OCI-M2 (cell line): ENCODE results near the gene SNAP25.

ENCODE experiments used
- DNase-seq: peaks from one replicate; lab custom pipeline; 2025; ENCODE audit not compliant: unreplicated experiment; lab: John Stamatoyannopoulos, UW

The SNAP25 gene

DNA sequence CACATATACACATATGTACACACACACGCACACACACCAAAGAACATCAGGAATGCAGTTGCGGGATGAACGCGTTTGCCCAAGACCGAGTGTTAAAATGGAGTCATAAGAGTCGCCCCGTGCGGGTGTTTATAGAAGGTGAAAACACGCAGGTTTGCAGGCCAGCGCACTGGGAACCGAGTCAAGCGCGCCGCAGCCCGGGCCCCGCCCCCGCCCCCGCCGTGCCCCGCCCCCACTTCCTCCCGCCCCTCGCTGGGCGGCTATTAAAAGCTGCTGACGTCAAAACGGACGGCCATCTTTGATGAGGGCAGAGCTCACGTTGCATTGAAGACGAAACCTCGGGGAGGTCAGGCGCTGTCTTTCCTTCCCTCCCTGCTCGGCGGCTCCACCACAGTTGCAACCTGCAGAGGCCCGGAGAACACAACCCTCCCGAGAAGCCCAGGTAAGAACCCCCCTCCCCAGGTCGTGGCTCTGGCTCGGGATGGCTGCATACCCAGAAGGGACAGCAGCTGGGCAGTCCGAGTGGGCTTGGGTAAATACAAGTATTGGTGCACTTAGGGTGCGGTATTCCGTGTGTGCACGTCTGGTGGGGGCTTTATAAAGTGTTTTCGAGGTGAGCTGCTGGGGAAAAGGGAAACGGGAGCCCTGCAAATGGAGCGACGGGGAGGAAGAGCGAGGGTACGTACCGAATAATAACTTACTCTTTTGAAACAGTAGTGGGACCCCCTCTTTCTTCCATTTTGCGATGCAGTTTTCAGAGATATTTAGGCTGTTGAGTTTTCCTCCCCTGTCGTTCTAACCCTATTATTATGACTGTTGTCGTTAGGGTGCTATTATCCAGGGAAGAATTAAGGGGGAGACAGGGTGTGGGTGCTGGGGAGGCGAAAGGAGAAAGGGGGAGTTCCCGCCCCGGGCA is at the start of gene SNAP25:
SNAP25 (plus strand) TSS at position 295 of the 916 bp plus-strand sequence. CDS start 56,662 bp downstream, outside the sequence.
- DNase-seq, result no peak

DNA sequence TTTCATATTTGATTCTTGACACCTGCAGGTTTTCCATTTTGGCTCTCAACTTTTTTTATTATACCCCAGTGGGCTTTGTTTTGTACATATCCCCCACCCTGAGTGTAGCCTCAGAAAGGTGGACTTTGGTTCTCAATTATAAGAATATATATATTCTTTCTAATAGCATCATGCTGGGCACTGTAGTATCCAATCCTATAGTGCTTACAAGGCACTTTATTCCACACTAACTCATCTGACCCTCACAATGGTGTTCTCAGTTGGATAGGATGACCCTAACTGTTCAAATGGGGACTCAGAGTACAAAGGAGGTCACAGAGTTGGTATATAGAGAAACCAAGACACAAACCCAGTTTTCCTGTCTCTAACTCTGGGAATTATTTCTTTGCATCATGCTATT is 48.9 kb upstream of the SNAP25 start:
- no peak for DNase-seq

DNA sequence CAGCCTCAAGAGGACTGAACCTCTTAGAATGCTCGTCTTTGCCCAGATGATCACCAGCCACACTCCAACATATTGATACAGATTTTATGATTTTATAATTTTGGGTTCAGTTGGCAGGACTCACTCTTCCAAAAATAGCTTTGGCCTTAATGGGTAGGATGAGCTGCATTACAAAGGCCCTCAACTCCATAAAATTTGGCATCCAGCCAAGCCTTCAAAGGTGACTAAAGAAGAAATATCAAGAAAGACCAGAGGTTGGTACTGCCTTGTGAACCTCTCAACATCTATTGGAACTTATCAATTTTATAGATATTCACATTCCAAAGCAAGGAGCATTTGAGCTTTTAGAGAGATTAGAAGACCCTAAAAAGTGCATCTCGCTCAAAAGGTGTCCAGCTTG is 48.4 kb upstream of the SNAP25 start:
- DNase-seq, result no peak

DNA sequence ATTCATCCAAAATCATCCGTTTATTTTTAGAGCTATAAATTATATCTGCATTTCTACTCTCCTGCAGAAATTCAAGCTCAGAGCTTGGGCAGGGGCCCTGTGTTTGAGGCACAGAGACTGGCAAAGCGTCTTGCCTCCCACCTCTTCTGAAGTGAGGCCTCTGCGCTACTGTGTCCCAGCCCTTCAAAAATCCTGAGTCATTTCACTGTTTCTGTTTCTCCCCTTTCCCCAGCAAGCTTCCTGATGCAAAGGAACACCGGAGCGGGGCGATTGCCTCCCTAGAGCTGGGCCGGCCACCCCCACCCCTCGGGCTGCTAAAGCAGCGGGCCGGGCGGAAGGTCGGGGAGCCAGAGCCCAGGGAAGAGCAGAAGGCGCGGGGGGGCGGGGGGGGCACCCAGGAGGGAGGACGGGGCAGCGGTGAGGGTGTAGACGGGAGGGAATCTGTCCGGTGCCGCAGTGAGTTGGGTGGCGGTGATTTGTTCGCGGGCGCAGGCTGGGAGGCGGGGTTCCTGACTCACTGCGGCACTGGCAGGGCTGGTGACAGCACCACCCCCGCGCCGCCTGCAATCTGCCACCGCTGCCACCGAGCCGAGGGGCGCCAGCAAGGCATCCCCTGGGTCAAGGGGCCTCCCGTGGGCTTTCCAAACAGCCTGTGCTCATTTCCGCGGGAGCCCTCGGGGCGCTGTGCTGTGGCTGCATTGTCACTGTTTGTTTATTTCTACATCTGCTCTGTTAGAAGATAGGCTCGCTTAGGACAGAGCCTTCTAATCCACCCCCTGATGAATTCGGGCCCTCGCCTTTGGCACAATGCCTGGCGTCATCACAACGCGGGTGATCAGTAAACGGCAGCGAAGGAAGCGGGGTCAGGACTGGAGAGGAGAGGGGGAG is 46.5 kb upstream of the SNAP25 start:
- DNase-seq, result no peak

DNA sequence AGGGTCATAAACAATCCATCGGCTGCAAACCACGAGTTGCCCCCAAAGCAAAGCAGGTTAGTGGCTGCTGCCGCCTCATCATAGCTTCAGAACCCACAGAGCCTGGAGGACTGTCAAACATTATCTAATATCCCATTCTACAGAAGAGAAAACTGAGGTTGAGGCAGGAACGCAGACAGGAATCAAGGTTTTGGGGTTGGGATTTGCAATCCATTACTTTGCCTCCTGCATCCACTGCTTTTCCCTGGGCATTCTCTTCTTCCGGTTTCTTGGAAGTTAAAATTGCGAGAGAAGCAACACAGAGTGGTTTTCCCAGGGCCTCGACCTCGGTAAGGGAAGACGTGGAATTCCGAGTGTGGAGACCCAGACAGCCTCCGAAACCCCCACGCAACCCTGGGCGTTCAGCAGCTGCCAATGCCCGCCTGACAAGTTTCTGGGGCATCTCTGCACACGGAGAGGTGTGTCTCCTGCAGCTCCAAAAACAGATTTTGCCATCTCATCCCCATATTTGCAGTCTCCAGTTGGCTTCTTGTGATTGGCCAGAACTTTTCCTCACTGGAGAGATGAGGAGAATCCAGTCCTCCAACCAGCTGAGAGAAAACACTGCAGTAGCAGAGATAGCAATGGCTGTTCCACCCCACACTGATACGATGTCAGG is 45.5 kb upstream of the SNAP25 start:
- no peak for DNase-seq

DNA sequence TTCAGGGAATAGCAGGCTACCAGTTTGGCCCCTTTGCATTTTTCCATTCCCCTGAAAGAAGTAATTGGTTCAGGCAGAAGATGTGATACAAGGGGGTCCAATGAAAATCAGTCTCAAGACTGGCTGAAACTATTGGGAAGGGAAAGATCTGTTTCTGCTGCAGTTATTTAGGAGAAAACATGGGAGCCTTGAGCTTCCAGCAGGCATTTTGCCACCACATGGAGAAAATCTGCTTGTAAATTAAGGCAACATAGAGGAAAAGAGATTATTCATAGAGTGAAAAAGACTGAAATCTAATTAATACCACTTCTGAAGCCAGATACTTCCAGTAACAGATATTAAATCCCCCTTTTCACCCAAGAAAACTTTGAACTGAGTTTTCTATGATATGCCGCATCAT is 44.2 kb upstream of the SNAP25 start:
- no peak for DNase-seq

DNA sequence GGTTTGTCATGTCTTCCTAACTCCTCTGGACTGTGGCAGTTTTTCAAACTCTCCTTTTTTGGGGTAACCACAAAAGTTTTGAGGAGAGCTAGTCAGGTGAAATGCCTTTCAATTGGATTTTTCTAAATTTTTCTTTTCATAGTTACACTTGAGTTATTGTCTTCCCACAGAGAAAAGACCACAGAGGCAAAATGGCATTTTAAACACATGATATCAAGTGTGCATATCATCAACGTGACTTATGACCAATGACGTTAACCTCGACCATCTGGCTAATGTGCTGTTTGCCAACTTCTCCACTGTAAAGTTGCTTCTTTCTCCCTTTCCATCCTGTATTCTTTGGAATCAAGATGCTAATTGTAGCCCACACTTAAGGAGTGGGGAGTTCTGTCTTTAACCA is 41.3 kb upstream of the SNAP25 start:
- DNase-seq, result no peak

DNA sequence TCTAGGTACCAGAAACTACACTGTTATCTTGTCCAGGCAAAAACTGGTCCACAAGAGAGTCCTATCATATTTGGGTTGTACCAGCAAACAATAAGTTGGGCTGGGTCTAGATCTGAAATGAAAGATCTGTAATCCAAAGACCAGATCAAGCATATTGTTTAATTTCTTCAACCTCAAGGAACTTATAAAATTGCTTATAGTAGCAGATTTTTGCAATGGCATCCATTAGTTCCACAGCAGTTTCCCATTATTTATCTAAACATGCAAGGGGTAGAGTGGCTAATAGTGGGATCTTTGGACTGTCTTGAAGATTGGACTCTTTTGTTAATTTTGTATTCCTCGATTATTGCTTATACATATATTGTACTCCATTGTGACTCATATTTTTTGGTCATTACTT is 40.5 kb upstream of the SNAP25 start:
- DNase-seq, result no peak

DNA sequence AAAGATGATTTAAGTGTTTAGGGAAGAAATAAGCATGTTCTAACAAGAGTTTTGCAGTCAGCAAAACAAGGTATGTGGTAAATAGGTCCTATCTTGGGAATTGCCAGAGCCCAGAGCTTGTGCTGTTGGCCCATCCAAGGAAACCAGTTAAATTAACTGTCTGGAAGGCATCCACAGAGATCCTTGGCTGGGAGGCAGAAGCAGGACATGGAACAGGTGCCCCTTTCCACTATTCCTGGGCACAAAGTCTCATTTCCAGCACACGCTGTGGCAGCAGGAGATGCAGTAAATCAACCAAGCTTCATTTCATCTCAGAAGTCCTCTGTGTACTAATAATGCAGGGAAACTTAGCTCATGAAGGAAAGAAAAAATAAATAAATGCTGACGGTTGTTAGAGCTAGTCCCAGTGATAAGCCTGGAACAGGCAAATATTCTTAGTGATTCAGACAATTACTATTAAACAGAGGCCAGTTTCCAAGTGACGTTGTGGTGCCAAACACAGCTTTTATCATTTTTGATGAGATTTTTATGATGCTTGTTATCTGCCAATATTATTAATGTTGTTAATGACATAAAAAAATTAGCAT is 39.8 kb upstream of the SNAP25 start:
- no peak for DNase-seq

DNA sequence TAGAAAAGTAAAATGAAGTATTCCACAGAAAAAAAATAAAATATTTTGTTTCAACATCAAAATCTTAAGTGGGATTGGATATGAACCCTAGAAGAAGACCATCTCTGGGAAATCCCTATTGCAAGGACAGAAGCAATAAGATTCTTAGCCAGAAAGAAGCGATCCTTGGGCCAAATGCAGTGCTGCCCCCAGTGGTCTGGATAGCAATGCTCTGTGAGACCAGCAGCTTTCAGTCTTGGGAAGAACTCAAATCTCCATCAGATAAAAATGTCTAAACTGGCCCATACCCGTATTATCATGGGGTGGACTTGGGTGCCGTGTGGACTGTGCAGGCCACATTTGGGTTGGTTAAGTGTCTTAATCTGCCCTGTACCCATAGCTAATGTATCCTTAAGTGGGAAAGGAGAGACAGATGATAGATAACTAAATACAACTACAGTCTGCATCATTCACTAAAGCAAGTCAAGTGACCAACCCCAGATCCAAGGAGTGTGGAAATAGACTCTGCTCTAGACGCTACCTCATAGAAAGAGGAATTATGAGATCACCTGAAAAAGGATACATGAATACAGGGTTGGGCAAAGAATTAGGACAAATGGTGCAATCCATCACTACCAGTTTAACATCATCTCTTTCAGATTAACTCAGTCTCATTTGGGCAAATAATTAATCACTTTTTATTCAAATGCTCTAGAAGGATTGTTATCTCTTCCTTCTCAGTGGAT is 38.9 kb upstream of the SNAP25 start:
- DNase-seq, result no peak

DNA sequence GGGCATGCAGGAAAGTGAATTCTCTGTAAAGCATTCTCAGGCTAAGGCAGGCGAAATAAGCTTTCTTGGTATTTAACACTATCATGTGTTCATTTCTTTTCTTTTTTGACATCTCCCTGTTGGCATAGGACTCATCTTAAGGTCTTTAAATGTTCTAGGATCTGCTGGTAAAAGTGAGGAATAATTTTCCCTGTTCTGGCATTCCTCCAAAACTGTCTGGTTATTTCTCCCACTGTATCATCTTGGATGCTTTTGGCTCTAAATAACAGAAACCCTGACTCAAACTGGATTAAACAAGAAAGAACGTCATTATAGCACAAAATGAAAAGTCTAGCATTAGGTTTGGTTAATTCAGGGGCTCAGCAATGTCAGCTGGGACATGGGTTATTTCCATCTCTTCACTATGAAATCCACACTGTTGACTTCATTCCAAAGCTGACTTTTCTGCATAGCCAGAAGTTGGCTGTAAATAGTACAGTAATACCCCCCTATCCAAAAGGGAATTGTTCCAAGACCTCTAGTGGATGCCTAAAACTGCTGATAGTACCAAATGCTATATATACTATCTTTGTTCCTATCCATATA is 37.9 kb upstream of the SNAP25 start:
- DNase-seq, result no peak

DNA sequence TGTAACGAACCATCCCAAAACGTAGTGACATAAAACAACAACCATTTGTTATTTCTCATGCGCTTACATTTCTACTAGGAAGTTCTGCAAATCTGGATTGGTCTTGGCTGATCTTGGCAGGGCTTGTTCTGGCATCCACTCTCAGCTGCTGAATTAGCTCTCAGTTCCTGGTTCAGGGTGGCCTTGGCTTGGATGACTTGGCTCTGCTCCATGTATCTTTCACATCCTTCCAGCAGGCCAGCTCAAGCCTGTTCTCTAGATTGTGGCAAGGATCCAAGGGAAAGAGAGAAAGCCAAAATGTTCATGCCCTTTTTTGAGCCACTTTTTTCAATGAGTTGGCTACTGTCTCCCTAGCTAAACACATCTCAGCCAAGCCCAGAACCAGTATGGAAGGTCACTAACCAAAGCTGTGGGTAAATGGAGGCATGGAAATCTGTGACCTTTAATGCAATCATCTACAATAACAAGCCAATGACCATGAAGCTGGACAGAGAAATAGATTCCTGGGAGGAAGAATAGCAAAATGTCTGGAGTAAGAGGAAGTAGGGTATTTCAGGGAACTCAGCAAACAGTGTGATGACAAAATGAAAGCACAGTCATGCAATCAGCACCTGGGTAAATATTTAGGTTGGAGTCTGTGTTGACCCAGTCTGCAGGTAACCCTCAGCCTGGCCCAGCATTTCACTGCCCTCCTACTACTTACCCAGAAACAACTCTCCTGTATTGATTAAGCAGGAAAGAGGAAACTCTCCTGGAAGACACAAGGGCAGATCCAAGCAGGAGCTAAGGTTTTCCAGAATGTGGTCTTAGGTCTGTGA is 32.7 kb upstream of the SNAP25 start:
- no peak for DNase-seq

DNA sequence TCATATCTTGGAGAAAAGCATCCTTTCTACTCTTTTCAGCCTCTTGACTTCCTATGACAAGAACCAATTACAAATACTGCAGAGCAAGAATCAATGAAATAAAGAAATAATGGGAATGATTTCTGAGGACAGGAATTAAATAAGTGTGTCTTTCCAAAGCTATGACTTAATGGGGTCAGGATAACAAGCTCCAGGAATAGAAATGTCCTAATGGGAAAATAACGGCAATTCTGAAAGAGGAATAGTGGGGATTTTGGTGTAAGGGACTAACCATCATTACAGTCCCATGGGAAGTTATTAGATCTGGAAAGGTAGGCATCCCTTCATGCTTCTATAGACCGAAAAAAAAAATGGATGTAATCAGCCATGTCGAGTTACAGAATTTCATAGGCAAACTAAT is 28.2 kb upstream of the SNAP25 start:
- DNase-seq, result no peak

DNA sequence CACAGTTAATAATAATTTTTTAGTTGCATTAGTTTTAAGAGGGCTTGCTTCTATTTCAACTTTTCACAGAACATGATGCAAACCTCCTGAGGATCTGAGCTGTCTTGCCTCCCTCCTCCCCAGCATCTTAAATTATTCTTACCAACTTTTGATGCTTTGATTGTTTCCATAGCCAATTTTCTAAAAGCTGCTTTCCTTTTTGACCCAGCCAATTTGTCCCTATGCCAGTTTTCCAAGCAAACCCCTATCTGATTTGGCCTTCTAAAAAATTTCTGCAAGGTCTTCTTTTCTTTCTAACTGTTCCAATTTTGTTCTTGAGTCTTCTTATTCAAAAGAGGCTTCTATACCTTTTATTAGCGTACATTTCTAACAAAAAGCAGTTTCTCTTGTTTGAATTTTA is 26.5 kb upstream of the SNAP25 start:
- DNase-seq, result no peak

DNA sequence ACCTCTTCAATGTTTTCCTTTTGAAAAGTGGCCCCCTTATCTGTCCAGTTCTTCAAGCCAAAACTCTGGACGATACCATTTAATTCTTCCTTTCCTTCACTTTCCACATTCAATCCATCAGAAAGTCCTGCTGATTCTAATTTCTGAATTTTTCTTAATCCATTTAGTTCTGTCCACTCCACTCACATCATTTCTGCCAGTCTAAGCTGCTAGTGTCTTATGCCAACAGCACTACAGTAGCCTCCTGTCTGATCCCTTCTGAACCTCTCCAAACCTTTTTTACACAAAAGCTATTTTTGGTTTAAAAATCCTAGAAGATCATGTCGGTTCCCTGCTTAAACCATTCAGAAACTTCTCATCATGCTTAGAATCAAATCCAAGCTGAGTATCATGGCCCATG is 24.5 kb upstream of the SNAP25 start:
- DNase-seq, result no peak

DNA sequence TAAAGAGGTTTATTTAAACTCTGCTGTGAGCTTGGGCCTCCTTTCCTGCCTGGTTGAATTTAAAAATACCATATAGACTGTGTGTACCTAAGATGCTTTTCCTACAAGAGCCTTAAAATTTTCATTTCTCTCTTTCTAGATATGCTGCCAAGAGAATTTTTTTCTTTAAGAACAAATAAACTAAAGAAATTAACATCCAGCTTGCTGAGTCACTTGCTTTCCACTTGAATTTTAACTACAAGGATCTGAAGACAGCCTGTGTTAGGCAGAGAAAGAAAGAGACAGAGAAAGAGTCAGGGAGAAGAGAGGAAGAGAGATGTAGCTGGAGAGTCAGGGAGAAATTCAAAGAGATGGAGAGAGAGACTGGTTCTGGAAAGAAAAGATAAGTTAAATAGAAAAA is 18.3 kb upstream of the SNAP25 start:
- DNase-seq, result no peak

DNA sequence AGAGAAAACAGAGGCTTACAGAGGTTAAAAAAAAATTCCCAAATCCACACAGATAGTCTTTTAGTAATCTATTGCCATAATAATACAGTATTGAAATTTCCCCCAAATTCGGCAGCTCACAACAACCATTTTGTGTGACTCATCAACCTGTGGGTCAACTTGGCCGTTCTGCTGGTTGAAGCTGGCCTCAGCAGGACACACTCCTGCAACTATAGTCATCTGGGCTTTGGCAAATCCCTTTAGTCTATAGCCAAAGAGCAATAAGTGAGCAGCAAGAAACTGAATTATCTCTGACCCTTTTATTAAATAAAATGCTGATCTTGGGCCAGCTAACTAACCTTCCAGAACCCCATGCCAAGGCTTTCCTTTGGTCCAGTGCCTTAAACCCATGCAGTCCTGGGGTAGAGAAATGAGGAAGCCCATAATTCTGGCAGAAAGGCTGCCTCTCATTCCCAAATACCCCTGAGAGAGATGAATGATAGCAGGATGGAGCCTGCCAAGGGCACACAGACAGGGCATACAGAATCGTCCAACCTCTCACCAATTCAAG is 17.2 kb upstream of the SNAP25 start:
- no peak for DNase-seq

DNA sequence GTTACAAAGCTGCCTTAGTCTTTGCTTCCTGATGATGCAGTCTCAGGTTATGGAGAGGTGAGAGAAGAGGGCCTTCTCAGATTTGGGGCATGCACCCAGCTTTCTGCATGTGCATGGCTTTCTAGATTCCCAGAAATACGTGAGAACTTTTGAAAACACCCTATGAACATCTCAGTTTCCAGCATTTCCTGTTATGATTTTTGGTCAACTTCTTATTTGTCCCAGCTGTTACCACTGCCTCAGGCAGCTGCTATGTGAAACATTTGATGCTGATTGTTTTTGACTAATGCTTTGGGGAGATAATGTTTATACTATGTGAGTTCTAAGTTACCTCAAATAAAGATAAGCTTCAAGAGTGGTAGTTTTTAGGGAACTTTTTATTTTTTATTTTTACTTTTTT is 9.5 kb upstream of the SNAP25 start:
- DNase-seq, result no peak

DNA sequence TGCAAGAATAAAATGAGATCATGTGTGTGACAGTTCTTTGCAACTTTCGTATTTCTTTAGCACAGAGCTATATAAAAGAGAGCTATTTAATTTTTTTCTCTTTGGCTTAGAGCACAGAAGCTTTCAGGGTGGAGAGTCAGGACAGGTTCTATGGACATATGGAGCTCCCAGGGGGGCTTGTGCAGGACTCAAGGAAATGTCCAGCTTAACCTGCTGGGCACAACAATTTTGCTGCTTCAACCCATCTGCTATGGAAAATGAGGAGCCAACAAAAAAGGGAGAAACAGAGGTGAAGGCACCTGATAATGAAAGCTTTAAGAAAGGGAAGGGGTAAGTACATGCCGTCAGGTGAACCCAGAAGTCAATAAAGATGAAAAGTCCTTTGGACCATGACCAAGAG is 5.1 kb upstream of the SNAP25 start:
- no peak for DNase-seq
